OCI-LY3 (cell line): ENCODE data around the gene SLC2A11.

ENCODE experiments used
- H2AFZ ChIP-seq: fragments of 200-600, 300-600 bp; shearing (Covaris generic); 2 replicates; pipeline ENCODE4 v1.6.0; 2014; ENCODE audit warnings: antibody characterized with exemption, low read depth, low read length
- H3K27ac ChIP-seq: fragments of 200-600, 300-600 bp; sonication (generic); 2 replicates; pipeline ENCODE4 v1.5.1; 2014; ENCODE audit warnings: mild to moderate bottlenecking, low read length, moderate library complexity, mixed read lengths
- H3K27me3 ChIP-seq: fragments of 200-600, 300-600 bp; sonication (generic); 2 replicates; pipeline ENCODE4 v1.6.1; 2014; ENCODE audit warnings: low read depth, low read length, mixed read lengths
- H3K36me3 ChIP-seq: fragments of 200-600, 300-600 bp; sonication (generic); replicated peaks from 2 replicates; pipeline ENCODE3; 2014; ENCODE audit warnings: low read depth, low read length, mixed read lengths
- H3K4me1 ChIP-seq: fragments of 300-600, 200-600 bp; sonication (generic); 2 replicates; pipeline ENCODE4 v1.6.1; 2014; ENCODE audit warnings: low read length, mixed read lengths
- H3K4me2 ChIP-seq: fragments of 200-600, 300-600 bp; sonication (generic); 2 replicates; pipeline ENCODE4 v1.6.1; 2014; ENCODE audit warnings: low read length, mixed read lengths
- H3K4me3 ChIP-seq: fragments of 300-600, 200-600 bp; sonication (generic); 2 replicates; pipeline ENCODE4 v1.5.1; 2014; ENCODE audit warnings: antibody characterized with exemption, mild to moderate bottlenecking, low read length, moderate library complexity
- H3K79me2 ChIP-seq: fragments of 300-600, 200-600 bp; shearing (Covaris generic); 2 replicates; pipeline ENCODE4 v1.6.1; 2014; ENCODE audit warnings: mild to moderate bottlenecking, low read length, mixed read lengths
- H3K9ac ChIP-seq: fragments of 300-600, 200-600 bp; shearing (Covaris generic); 2 replicates; pipeline ENCODE4 v1.6.0; 2014; ENCODE audit warnings: mild to moderate bottlenecking, low read length, moderate library complexity
- H3K9me3 ChIP-seq: fragments of 200-600, 300-600 bp; shearing (Covaris generic); 2 replicates; pipeline ENCODE4 v1.6.1; 2014; ENCODE audit warnings: low read length, mixed read lengths; ENCODE audit not compliant: insufficient read depth
- H4K20me1 ChIP-seq: fragments of 200-600, 300-600 bp; sonication (generic); 2 replicates; pipeline ENCODE4 v1.6.1; 2016; ENCODE audit warnings: low read length, mixed read lengths; ENCODE audit not compliant: insufficient read depth
- CTCF ChIP-seq: fragments of 200-600, 300-600 bp; sonication (generic); IDR thresholded peaks from 2 replicates; pipeline ENCODE4 v1.5.1; 2014; ENCODE audit warnings: antibody characterized with exemption, low read length, low read depth
- EZH2phosphoT487 ChIP-seq: fragments of 200-600 bp; shearing (Covaris generic); IDR thresholded peaks from 2 replicates; pipeline ENCODE4 v1.6.1; 2018; ENCODE audit warnings: antibody characterized with exemption, mixed run types, low read depth

SLC2A11 gene

GRCh38 chr22:23816156-23816976 is 41.3 kb upstream of the SLC2A11 start:
- H3K79me2 ChIP-seq, result no peaks in the 10 kb centered on the region
- H3K4me3 ChIP-seq, result no peak overlapping the region
- H3K27me3 ChIP-seq, result no peaks in the 10 kb centered on the region
- H2AFZ ChIP-seq, result no peak overlapping the region
- no peak overlapping the region for H3K4me2 ChIP-seq
- no peaks in the 10 kb centered on the region for H4K20me1 ChIP-seq
- TF ChIP-seq EZH2phosphoT487 (no peak), CTCF (no peak)
- no peak overlapping the region for H3K9ac ChIP-seq
- no peak overlapping the region for H3K27ac ChIP-seq
- H3K36me3 ChIP-seq, result peaks cover 60% of the 10 kb centered on the region
- no peaks in the 10 kb centered on the region for H3K4me1 ChIP-seq
- no peaks in the 10 kb centered on the region for H3K9me3 ChIP-seq

GRCh38 chr22:23817146-23817545 is 40.5 kb upstream of the SLC2A11 start:
- H3K9me3 ChIP-seq, result no peaks in the 10 kb centered on the region
- H3K4me1 ChIP-seq, result no peaks in the 10 kb centered on the region

GRCh38 chr22:23818541-23818940 is 39.1 kb upstream of the SLC2A11 start:
- no peak for TF ChIP-seq CTCF
- no peak for TF ChIP-seq EZH2phosphoT487
- H4K20me1 ChIP-seq, result no peaks in the 10 kb centered on the region
- no peak overlapping the region for H3K9ac ChIP-seq
- peaks cover 63% of the 10 kb centered on the region for H3K36me3 ChIP-seq
- H3K9me3 ChIP-seq, result no peaks in the 10 kb centered on the region
- H3K4me1 ChIP-seq, result no peaks in the 10 kb centered on the region
- no peak overlapping the region for H3K4me2 ChIP-seq
- H2AFZ ChIP-seq, result no peak overlapping the region
- H3K4me3 ChIP-seq, result no peak overlapping the region
- no peaks in the 10 kb centered on the region for H3K79me2 ChIP-seq
- no peaks in the 10 kb centered on the region for H3K27me3 ChIP-seq
- no peak overlapping the region for H3K27ac ChIP-seq

More at GRCh38 chr22:23817146-23817545, 40.5 kb upstream of the SLC2A11 start:
- Histone ChIP-seq H3K9ac (no peak overlapping the region), H3K27ac (no peak overlapping the region), H3K4me2 (no peak overlapping the region), H2AFZ (no peak overlapping the region), H3K36me3 (peaks cover 61% of the 10 kb centered on the region), H4K20me1 (no peaks in the 10 kb centered on the region), H3K27me3 (no peaks in the 10 kb centered on the region), H3K4me3 (no peak overlapping the region), H3K79me2 (no peaks in the 10 kb centered on the region)
- TF ChIP-seq CTCF (no peak), EZH2phosphoT487 (no peak)

GRCh38 chr22:23820748-23821211 is 36.9 kb upstream of the SLC2A11 start:
- Histone ChIP-seq H3K4me2 (no peak overlapping the region), H3K79me2 (no peaks in the 10 kb centered on the region), H3K36me3 (peaks cover 75% of the 10 kb centered on the region), H3K9me3 (no peaks in the 10 kb centered on the region), H3K9ac (no peak overlapping the region), H3K4me1 (no peaks in the 10 kb centered on the region), H3K4me3 (no peak overlapping the region), H3K27me3 (no peaks in the 10 kb centered on the region), H2AFZ (no peak overlapping the region), H4K20me1 (no peaks in the 10 kb centered on the region), H3K27ac (no peak overlapping the region)
- TF ChIP-seq CTCF (no peak), EZH2phosphoT487 (no peak)
